Keratinocyte (primary cell): ENCODE measurements around the gene DPP7. TPM values are rescaled to one million over a fixed set of nuclear protein-coding genes. Genes with fewer than 3 reads are reported as not detected.
A peak's percentile ranks its signal among the peaks of the same experiment; 100 is the strongest.

ENCODE experiments used
- DNase-seq: peaks from one replicate; pipeline ENCODE4 v3.0.0-alpha.2; 2011; ENCODE audit warnings: low read depth, missing footprints, low spot score
- FAIRE-seq: peaks from 2 replicates; lab custom pipeline; 2011; peaks lifted over from hg19 to GRCh38; lab: Jason Lieb, UNC
- H2AFZ ChIP-seq: 2 replicates; pipeline ENCODE4 v1.6.0; 2012; ENCODE audit warnings: low read length, control low read depth, inconsistent platforms; ENCODE audit not compliant: control insufficient read depth
- H3K27ac ChIP-seq: 2 replicates; pipeline ENCODE4 v1.5.1; 2011; ENCODE audit warnings: low read length; ENCODE audit not compliant: control insufficient read depth, insufficient read depth
- H3K27me3 ChIP-seq: 3 replicates; pipeline ENCODE4 v1.6.0; 2011; ENCODE audit warnings: low read length; ENCODE audit not compliant: control insufficient read depth, insufficient read depth; ENCODE audit errors: extremely low read depth
- H3K36me3 ChIP-seq, 2 experiments: 2 replicates in 1 of 2; 3 replicates in 1 of 2; pipeline ENCODE4 v1.5.1; 2011; ENCODE audit warnings: low read length in 2 of 2, mild to moderate bottlenecking in 1 of 2; ENCODE audit not compliant: control insufficient read depth in 2 of 2, insufficient read depth in 2 of 2; ENCODE audit errors: extremely low read depth in 1 of 2
- H3K4me1 ChIP-seq: 3 replicates; pipeline ENCODE4 v1.5.1; 2011; ENCODE audit warnings: low read length; ENCODE audit not compliant: control insufficient read depth, insufficient read depth; ENCODE audit errors: extremely low read depth
- H3K4me2 ChIP-seq: 3 replicates; pipeline ENCODE4 v1.6.0; 2011; ENCODE audit warnings: low read depth, low read length; ENCODE audit not compliant: control insufficient read depth, insufficient read depth; ENCODE audit errors: extremely low read depth
- H3K4me3 ChIP-seq, 3 experiments: fragments of 200-600 bp in 1 of 3; sonication (generic) in 1 of 3; 2 replicates in 2 of 3; 3 replicates in 1 of 3; pipeline ENCODE4 v1.5.1; 2011 to 2016; ENCODE audit warnings: low read length in 3 of 3, mild to moderate bottlenecking in 3 of 3, control low read depth in 2 of 3, inconsistent platforms in 1 of 3, low read depth in 1 of 3, mixed read lengths in 1 of 3, mixed run types in 1 of 3, moderate library complexity in 1 of 3; ENCODE audit not compliant: control insufficient read depth in 2 of 3, insufficient read depth in 2 of 3; ENCODE audit errors: extremely low read depth in 1 of 3
- H3K79me2 ChIP-seq: 2 replicates; pipeline ENCODE4 v1.6.0; 2012; ENCODE audit warnings: low read length; ENCODE audit not compliant: control insufficient read depth, insufficient read depth
- H3K9ac ChIP-seq: 3 replicates; pipeline ENCODE4 v1.6.0; 2011; ENCODE audit warnings: low read length; ENCODE audit not compliant: control insufficient read depth, insufficient read depth; ENCODE audit errors: extremely low read depth
- H3K9me1 ChIP-seq: 3 replicates; pipeline ENCODE4 v1.6.0; 2011; ENCODE audit warnings: low read length; ENCODE audit not compliant: control insufficient read depth, insufficient read depth; ENCODE audit errors: extremely low read depth
- H3K9me3 ChIP-seq: 2 replicates; pipeline ENCODE4 v1.5.1; 2012; ENCODE audit warnings: low read depth, low read length; ENCODE audit not compliant: control insufficient read depth
- H4K20me1 ChIP-seq: 3 replicates; pipeline ENCODE4 v1.6.0; 2011; ENCODE audit warnings: low read length; ENCODE audit not compliant: control insufficient read depth, insufficient read depth; ENCODE audit errors: extremely low read depth
- EZH2 ChIP-seq: IDR thresholded peaks from one replicate; pipeline ENCODE4 v1.6.1; 2012; ENCODE audit warnings: inconsistent platforms, mild to moderate bottlenecking, low read length, moderate library complexity
- dilution Hi-C: fragments of 300-500 bp; cut with MboI; formaldehyde crosslinking; loops from one replicate; pipeline ENCODE4 v1.7.0; 2020; ENCODE audit warnings: low sequenced_read_pairs; ENCODE audit not compliant: extremely low pct_ligation_motif_present
- polyA plus RNA-seq, 5 experiments: library from polyadenylated mRNA; depleted of rRNA in 3 of 5; stranded (reverse) in 3 of 5; stranded (forward) in 1 of 5; unstranded in 1 of 5; fragments of >200 nt; gene quantifications; 1 replicate in 1 of 5; 2 replicates in 3 of 5; 3 replicates in 1 of 5; pipeline versions ENCODE4 v1.2.1 to v1.2.3, GENCODE V29; 2011 to 2012; ENCODE audit warnings: missing spikeins in 2 of 5, low read depth in 1 of 5, low replicate concordance in 1 of 5
- TF ChIP-seq, protein P1 (sequence below), 3 experiments: IDR thresholded peaks in 1 of 3; conservative IDR thresholded peaks in 1 of 3; optimal IDR thresholded peaks in 1 of 3; 2 replicates in 2 of 3; 3 replicates in 1 of 3; pipeline versions ENCODE3 to v1.5.1; 2011; ENCODE audit warnings: low read length in 3 of 3, mild to moderate bottlenecking in 3 of 3, moderate library complexity in 2 of 3, control low read depth in 1 of 3, inconsistent platforms in 1 of 3; ENCODE audit not compliant: insufficient read depth in 2 of 3; ENCODE audit errors: extremely low read depth in 1 of 3

Gene DPP7
- polyA plus RNA-seq, 1 donor (not counting 4 experiments of a cell fraction or from before 2014, with no cell fraction given) = 35.3 TPM

DNA sequence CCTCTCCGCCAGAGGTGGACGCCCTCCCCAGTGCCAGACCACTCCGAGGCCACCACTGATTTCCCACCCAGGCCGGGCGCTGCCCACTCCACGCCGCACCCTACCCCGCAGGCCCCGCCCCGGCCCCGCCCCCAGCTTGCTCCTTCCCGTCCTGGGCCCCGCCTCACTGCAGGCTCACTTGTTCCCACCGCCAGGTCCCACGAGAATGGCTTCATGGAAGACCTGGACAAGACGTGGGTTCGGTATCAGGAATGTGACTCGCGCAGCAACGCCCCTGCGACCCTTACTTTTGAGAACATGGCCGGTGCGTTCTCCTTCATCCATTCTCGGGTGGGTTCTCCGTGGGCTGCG is 48.8 kb upstream of the DPP7 start:
- Histone ChIP-seq H3K4me3 (peak overlapping the region in 2 of 3 experiments; percentile 34 to 38), H3K79me2 (no peaks in the 10 kb centered on the region), H3K9me1 (no peaks in the 10 kb centered on the region), H3K27me3 (peaks cover 84% of the 10 kb centered on the region), H4K20me1 (no peaks in the 10 kb centered on the region), H3K4me2 (peak overlapping the region; percentile 49), H3K27ac (no peak overlapping the region), H3K36me3 (no peaks in the 10 kb centered on the region), H3K9me3 (no peaks in the 10 kb centered on the region), H2AFZ (peak overlapping the region; percentile 68), H3K9ac (no peak overlapping the region), H3K4me1 (no peaks in the 10 kb centered on the region)
- dilution Hi-C loops = no loop called here
- TF ChIP-seq EZH2 = no peak
- TF ChIP-seq, protein P1, sequence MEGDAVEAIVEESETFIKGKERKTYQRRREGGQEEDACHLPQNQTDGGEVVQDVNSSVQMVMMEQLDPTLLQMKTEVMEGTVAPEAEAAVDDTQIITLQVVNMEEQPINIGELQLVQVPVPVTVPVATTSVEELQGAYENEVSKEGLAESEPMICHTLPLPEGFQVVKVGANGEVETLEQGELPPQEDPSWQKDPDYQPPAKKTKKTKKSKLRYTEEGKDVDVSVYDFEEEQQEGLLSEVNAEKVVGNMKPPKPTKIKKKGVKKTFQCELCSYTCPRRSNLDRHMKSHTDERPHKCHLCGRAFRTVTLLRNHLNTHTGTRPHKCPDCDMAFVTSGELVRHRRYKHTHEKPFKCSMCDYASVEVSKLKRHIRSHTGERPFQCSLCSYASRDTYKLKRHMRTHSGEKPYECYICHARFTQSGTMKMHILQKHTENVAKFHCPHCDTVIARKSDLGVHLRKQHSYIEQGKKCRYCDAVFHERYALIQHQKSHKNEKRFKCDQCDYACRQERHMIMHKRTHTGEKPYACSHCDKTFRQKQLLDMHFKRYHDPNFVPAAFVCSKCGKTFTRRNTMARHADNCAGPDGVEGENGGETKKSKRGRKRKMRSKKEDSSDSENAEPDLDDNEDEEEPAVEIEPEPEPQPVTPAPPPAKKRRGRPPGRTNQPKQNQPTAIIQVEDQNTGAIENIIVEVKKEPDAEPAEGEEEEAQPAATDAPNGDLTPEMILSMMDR (optimal IDR thresholded peaks at IDR 0.05 in 1 of 3, IDR thresholded peaks at IDR 0.05 in 1 of 3, conservative IDR thresholded peaks at IDR 0.05 in 1 of 3; ENCODE audit: extremely low read depth in 1 of 3, insufficient read depth in 2 of 3, low read length in 3 of 3) = no peak
- FAIRE-seq (no peak), DNase-seq (no peak)

DNA sequence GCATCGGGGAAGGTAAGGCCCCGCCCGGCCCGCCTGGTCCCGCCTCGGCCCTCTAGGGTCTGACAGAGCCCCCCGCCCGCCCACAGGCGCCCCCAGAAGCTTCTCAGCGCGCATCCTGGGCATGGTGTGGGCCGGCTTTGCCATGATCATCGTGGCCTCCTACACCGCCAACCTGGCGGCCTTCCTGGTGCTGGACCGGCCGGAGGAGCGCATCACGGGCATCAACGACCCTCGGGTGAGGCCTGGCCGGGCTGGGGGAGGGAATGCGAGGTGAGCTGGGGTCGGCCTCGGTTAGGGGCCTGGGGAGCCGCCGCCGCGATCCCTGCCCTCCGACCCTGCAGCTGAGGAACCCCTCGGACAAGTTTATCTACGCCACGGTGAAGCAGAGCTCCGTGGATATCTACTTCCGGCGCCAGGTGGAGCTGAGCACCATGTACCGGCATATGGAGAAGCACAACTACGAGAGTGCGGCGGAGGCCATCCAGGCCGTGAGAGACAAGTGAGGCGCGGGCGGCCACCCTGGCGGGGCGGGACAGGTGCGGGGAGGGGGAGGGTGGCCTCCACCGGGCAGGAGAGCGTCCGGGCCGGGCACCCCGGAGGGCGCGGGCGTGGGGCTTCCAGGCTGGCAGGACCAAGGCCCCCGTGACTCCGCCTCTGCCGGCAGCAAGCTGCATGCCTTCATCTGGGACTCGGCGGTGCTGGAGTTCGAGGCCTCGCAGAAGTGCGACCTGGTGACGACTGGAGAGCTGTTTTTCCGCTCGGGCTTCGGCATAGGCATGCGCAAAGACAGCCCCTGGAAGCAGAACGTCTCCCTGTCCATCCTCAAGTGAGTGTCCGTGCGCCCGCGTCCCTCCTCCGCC is 48.2 kb upstream of the DPP7 start:
- Histone ChIP-seq H3K4me3 (peak overlapping the region in 2 of 3 experiments; percentile 34 to 38), H3K79me2 (no peaks in the 10 kb centered on the region), H3K4me2 (peak overlapping the region; percentile 49), H4K20me1 (no peaks in the 10 kb centered on the region), H3K27me3 (peaks cover 85% of the 10 kb centered on the region), H3K9me3 (no peaks in the 10 kb centered on the region), H2AFZ (peak overlapping the region; percentile 68), H3K4me1 (no peaks in the 10 kb centered on the region), H3K9me1 (no peaks in the 10 kb centered on the region), H3K9ac (no peak overlapping the region), H3K27ac (no peak overlapping the region), H3K36me3 (no peaks in the 10 kb centered on the region)
- TF ChIP-seq, protein P1 (optimal IDR thresholded peaks at IDR 0.05 in 1 of 3, IDR thresholded peaks at IDR 0.05 in 1 of 3, conservative IDR thresholded peaks at IDR 0.05 in 1 of 3; ENCODE audit: extremely low read depth in 1 of 3, insufficient read depth in 2 of 3, low read length in 3 of 3) = peak in 1 of 3 experiments; percentile 30
- TF ChIP-seq EZH2 = peak; percentile 72
- dilution Hi-C loops = no loop called here
- no peak for DNase-seq
- FAIRE-seq = no peak
